H9 (cell line): ENCODE results near the gene EDEM1. TPM values are rescaled to one million over a fixed set of nuclear protein-coding genes. Genes with fewer than 3 reads are reported as not detected.

Experiments
- DNase-seq: peaks from one replicate; pipeline ENCODE4 v3.0.0-alpha.2; 2017
- H2AFZ ChIP-seq: one replicate; pipeline ENCODE4 v1.6.1; 2013; ENCODE audit warnings: mild to moderate bottlenecking, low read length, control low read depth, moderate library complexity
- H2AK5ac ChIP-seq: 2 replicates; pipeline ENCODE4 v1.6.1; 2013; ENCODE audit warnings: low read length, control low read depth, mixed read lengths; ENCODE audit not compliant: insufficient read length
- H2BK120ac ChIP-seq: one replicate; pipeline ENCODE4 v1.6.1; 2013; ENCODE audit warnings: low read depth, mild to moderate bottlenecking, low read length, control low read depth, inconsistent platforms; ENCODE audit not compliant: poor library complexity, severe bottlenecking
- H2BK12ac ChIP-seq: 2 replicates; pipeline ENCODE4 v1.6.1; 2013; ENCODE audit warnings: low read length, control low read depth, mixed read lengths, low read depth; ENCODE audit not compliant: insufficient read length
- H2BK15ac ChIP-seq: 2 replicates; pipeline ENCODE4 v1.6.1; 2013; ENCODE audit warnings: low read depth, low read length, control low read depth
- H2BK20ac ChIP-seq: one replicate; pipeline ENCODE4 v1.6.1; 2013; ENCODE audit warnings: low read depth, mild to moderate bottlenecking, low read length, control low read depth, inconsistent platforms; ENCODE audit not compliant: poor library complexity, severe bottlenecking
- H2BK5ac ChIP-seq: 2 replicates; pipeline ENCODE4 v1.6.1; 2013; ENCODE audit warnings: low read length, control low read depth, mixed read lengths; ENCODE audit not compliant: insufficient read length
- H3K14ac ChIP-seq: 2 replicates; pipeline ENCODE4 v1.6.1; 2013; ENCODE audit warnings: low read length, control low read depth; ENCODE audit not compliant: insufficient read depth
- H3K18ac ChIP-seq: 2 replicates; pipeline ENCODE4 v1.6.1; 2013; ENCODE audit warnings: low read depth, mild to moderate bottlenecking, mixed read lengths, low read length, control low read depth; ENCODE audit not compliant: insufficient read length
- H3K23ac ChIP-seq: 2 replicates; pipeline ENCODE4 v1.6.1; 2013; ENCODE audit warnings: low read length, control low read depth, mixed read lengths, low read depth; ENCODE audit not compliant: insufficient read length
- H3K23me2 ChIP-seq: 2 replicates; pipeline ENCODE4 v1.6.1; 2013; ENCODE audit warnings: low read depth, mild to moderate bottlenecking, mixed read lengths, low read length, control low read depth; ENCODE audit not compliant: insufficient read length, poor library complexity, severe bottlenecking
- H3K27ac ChIP-seq: 2 replicates; pipeline ENCODE4 v1.5.1; 2013; ENCODE audit warnings: low read length, control low read depth, mixed read lengths, low read depth; ENCODE audit not compliant: insufficient read length
- H3K27me3 ChIP-seq: 2 replicates; pipeline ENCODE4 v1.6.1; 2013; ENCODE audit warnings: low read length, control low read depth, inconsistent platforms; ENCODE audit not compliant: insufficient read depth
- H3K4ac ChIP-seq: 2 replicates; pipeline ENCODE4 v1.6.1; 2013; ENCODE audit warnings: low read depth, mild to moderate bottlenecking, control low read depth, inconsistent platforms, low read length, moderate library complexity
- H3K4me1 ChIP-seq: 2 replicates; pipeline ENCODE4 v1.6.1; 2013; ENCODE audit warnings: low read length, control low read depth, inconsistent platforms; ENCODE audit not compliant: insufficient read depth
- H3K4me2 ChIP-seq: 2 replicates; pipeline ENCODE4 v1.6.1; 2013; ENCODE audit warnings: low read length, control low read depth, mixed read lengths; ENCODE audit not compliant: insufficient read length, insufficient read depth
- H3K56ac ChIP-seq: 2 replicates; pipeline ENCODE4 v1.6.1; 2013; ENCODE audit warnings: low read depth, mild to moderate bottlenecking, mixed read lengths, low read length, control low read depth; ENCODE audit not compliant: insufficient read length
- H3K79me1 ChIP-seq: 2 replicates; pipeline ENCODE4 v1.6.1; 2013; ENCODE audit warnings: low read depth, mild to moderate bottlenecking, moderate library complexity, low read length, control low read depth, inconsistent platforms; ENCODE audit not compliant: insufficient read depth, poor library complexity, severe bottlenecking
- H3K79me2 ChIP-seq: 2 replicates; pipeline ENCODE4 v1.6.1; 2013; ENCODE audit warnings: low read length, control low read depth, inconsistent platforms; ENCODE audit not compliant: insufficient read depth
- H3K9ac ChIP-seq: 2 replicates; pipeline ENCODE4 v1.6.1; 2013; ENCODE audit warnings: low read length, control low read depth, mixed read lengths; ENCODE audit not compliant: insufficient read length; ENCODE audit errors: extremely low read depth
- H3K9me3 ChIP-seq: one replicate; pipeline ENCODE4 v1.6.1; 2013; ENCODE audit warnings: low read depth, low read length, inconsistent platforms; ENCODE audit not compliant: control insufficient read depth
- H3T11ph ChIP-seq: one replicate; pipeline ENCODE4 v1.6.1; 2013; ENCODE audit warnings: mild to moderate bottlenecking, low read length, control low read depth, inconsistent platforms
- H4K20me1 ChIP-seq: one replicate; pipeline ENCODE4 v1.6.1; 2013; ENCODE audit not compliant: control insufficient read depth, insufficient read length, insufficient read depth
- H4K5ac ChIP-seq: 2 replicates; pipeline ENCODE4 v1.6.1; 2013; ENCODE audit warnings: low read depth, mild to moderate bottlenecking, mixed read lengths, low read length, control low read depth; ENCODE audit not compliant: insufficient read length
- H4K8ac ChIP-seq: replicated peaks from 2 replicates; pipeline ENCODE4 v1.6.1; 2013; ENCODE audit warnings: low read length, control low read depth, mixed read lengths, low read depth; ENCODE audit not compliant: insufficient read length
- H4K91ac ChIP-seq: 2 replicates; pipeline ENCODE4 v1.6.1; 2013; ENCODE audit warnings: low read depth, mild to moderate bottlenecking, moderate library complexity, mixed read lengths, low read length, control low read depth; ENCODE audit not compliant: insufficient read length
- H3K27ac Mint-ChIP-seq, 3 experiments: 2 replicates in 2 of 3; 3 replicates in 1 of 3; pipeline ENCODE4 v1.8.0; 2020 to 2021; ENCODE audit warnings: mixed read lengths in 3 of 3, mild to moderate bottlenecking in 1 of 3, moderate library complexity in 1 of 3
- H3K27me3 Mint-ChIP-seq: 2 replicates; pipeline ENCODE4 v1.8.0; 2021; ENCODE audit warnings: low read depth, mild to moderate bottlenecking, moderate library complexity, mixed read lengths
- H3K36me3 Mint-ChIP-seq, 3 experiments: 2 replicates in 2 of 3; 3 replicates in 1 of 3; pipeline ENCODE4 v1.8.0; 2020 to 2021; ENCODE audit warnings: low read depth in 3 of 3, mixed read lengths in 3 of 3; ENCODE audit not compliant: insufficient read depth in 1 of 3
- H3K4me1 Mint-ChIP-seq, 2 experiments: 2 replicates each; pipeline ENCODE4 v1.8.0; 2020; ENCODE audit warnings: mixed read lengths in 2 of 2
- H3K4me3 Mint-ChIP-seq, 2 experiments: 2 replicates in 1 of 2; 3 replicates in 1 of 2; pipeline ENCODE4 v1.8.0; 2020 to 2021; ENCODE audit warnings: mild to moderate bottlenecking in 2 of 2, mixed read lengths in 2 of 2, moderate library complexity in 1 of 2
- H3K9me3 Mint-ChIP-seq, 2 experiments: 2 replicates in 1 of 2; 3 replicates in 1 of 2; pipeline ENCODE4 v1.8.0; 2020; ENCODE audit warnings: mild to moderate bottlenecking in 2 of 2, mixed read lengths in 2 of 2, moderate library complexity in 1 of 2
- WGBS: extraction: QIAGEN DNeasy Blood & Tissue Kit; methylation state at CpG from one replicate; pipeline ENCODE4 v1.1.7; 2013; ENCODE audit warnings: missing lambda C conversion rate, low lambda C conversion rate, mixed read lengths; ENCODE audit not compliant: insufficient read length; ENCODE audit errors: extremely low coverage; 5-methylcytosine and 5-hydroxymethylcytosine counted together
- total RNA-seq: library from RNA; stranded (reverse); gene quantifications from 2 replicates; pipeline ENCODE4 v1.2.1, GENCODE V29; 2021
- TF ChIP-seq, protein P1 (sequence below): fragments of 200-600 bp; sonication (generic); conservative IDR thresholded peaks from 3 replicates; pipeline ENCODE4 v1.8.0; 2021; ENCODE audit warnings: antibody characterized with exemption, mild to moderate bottlenecking

The EDEM1 gene
- total RNA-seq, 1 experiment from 2014 or later: 11.7 TPM

DNA sequence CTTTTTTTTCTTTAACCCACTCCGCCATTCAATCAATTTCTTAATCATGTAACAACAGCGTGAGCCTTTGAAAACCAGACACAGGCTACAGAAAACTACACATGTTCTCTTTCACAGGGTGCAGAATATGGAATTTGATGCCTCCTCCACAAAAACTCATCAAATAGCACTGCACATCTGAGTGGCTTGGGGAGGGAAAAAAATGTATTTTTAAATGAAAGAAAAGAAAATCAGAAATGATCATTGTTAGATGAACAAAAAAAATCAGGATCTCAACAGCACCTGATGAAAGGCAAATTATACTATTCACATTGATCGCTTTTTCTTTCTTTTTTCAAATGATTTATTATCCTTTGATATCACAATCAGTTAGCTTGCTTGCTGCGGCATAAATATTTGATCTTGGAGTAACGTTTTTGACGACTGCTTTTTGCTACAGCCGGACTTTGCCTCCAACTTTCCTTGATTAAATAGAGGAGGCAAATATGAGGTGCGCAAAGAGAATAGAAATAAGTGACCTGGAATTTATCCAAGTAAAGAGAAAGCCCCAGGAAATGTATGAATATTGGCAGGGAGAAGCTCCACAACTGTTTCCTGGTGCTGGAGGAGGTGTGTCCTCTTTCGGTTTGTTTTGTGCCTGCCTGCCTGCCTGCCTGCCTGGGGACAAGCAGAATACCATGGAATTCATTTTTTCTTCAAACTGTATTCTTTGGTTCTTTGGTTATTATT lies 63.1 kb downstream of the EDEM1 start:
- Mint-ChIP-seq H3K4me3 (no peak overlapping the region), H3K27ac (no peak overlapping the region), H3K9me3 (no peaks in the 10 kb centered on the region; a peak in 1 of 5 replicates), H3K4me1 (no peaks in the 10 kb centered on the region; a peak in 2 of 4 replicates), H3K27me3 (no peaks in the 10 kb centered on the region), H3K36me3 (no peaks in the 10 kb centered on the region)
- Histone ChIP-seq H2BK120ac (no peak overlapping the region), H3K9me3 (no peaks in the 10 kb centered on the region), H2AK5ac (no peak overlapping the region), H3K23me2 (no peaks in the 10 kb centered on the region), H4K5ac (no peak overlapping the region), H2BK20ac (no peak overlapping the region), H3K18ac (no peak overlapping the region), H3K27me3 (no peaks in the 10 kb centered on the region; the same call in 1 of the 2 replicates), H3K79me1 (no peaks in the 10 kb centered on the region), H3T11ph (no peak overlapping the region), H4K91ac (no peak overlapping the region), H3K27ac (no peak overlapping the region), H3K79me2 (no peaks in the 10 kb centered on the region), H4K20me1 (no peaks in the 10 kb centered on the region), H2AFZ (no peak overlapping the region), H2BK5ac (no peak overlapping the region), H3K9ac (no peak overlapping the region), H3K4me1 (no peaks in the 10 kb centered on the region), H3K23ac (no peak overlapping the region), H2BK15ac (no peak overlapping the region), H3K56ac (no peak overlapping the region), H2BK12ac (no peak overlapping the region), H3K4ac (no peak overlapping the region), H3K4me2 (no peak overlapping the region), H4K8ac (no peak overlapping the region), H3K14ac (no peak overlapping the region)
- TF ChIP-seq, protein P1, sequence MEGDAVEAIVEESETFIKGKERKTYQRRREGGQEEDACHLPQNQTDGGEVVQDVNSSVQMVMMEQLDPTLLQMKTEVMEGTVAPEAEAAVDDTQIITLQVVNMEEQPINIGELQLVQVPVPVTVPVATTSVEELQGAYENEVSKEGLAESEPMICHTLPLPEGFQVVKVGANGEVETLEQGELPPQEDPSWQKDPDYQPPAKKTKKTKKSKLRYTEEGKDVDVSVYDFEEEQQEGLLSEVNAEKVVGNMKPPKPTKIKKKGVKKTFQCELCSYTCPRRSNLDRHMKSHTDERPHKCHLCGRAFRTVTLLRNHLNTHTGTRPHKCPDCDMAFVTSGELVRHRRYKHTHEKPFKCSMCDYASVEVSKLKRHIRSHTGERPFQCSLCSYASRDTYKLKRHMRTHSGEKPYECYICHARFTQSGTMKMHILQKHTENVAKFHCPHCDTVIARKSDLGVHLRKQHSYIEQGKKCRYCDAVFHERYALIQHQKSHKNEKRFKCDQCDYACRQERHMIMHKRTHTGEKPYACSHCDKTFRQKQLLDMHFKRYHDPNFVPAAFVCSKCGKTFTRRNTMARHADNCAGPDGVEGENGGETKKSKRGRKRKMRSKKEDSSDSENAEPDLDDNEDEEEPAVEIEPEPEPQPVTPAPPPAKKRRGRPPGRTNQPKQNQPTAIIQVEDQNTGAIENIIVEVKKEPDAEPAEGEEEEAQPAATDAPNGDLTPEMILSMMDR: no peak
- no peak for DNase-seq
- no CpG with 5 or more reads among the region's 9 CpGs for WGBS
